GM21367 (cell line): Measurements from ENCODE around the gene SLC16A13.
A peak's percentile ranks its signal among the peaks of the same experiment; 100 is the strongest.
"Not testable (repeated sequence)": the region's sequence is repeated elsewhere in the genome, so short reads cannot be mapped to it uniquely, and the experiment has no call there.

ENCODE experiments used
- ATAC-seq: cut with Tn5 transposase; IDR thresholded peaks from one replicate; pipeline ENCODE4 v1.9.1; 2021; ENCODE audit not compliant: unreplicated experiment

Gene SLC16A13

GRCh38 chr17:7027335-7027734, 8.5 kb upstream of the SLC16A13 start:
- ATAC-seq: no peak

GRCh38 chr17:7029096-7029495, 6.7 kb upstream of the SLC16A13 start:
- no peak for ATAC-seq

GRCh38 chr17:7029659-7030058, 6.2 kb upstream of the SLC16A13 start:
- ATAC-seq: no peak

GRCh38 chr17:7034955-7035590, 742 bp upstream of the SLC16A13 start:
- peak; percentile 27 for ATAC-seq

- no peak for ATAC-seq
Measured at GRCh38 chr17:7038025-7038862, 2.4 kb downstream of the SLC16A13 start.

GRCh38 chr17:7039832-7040231, 4.0 kb downstream of the SLC16A13 start:
- no peak for ATAC-seq

GRCh38 chr17:7041607-7042500, 6.0 kb downstream of the SLC16A13 start:
- no peak for ATAC-seq

- no peak for ATAC-seq
Measured at GRCh38 chr17:7042501-7043181, 6.8 kb downstream of the SLC16A13 start.

- ATAC-seq: no peak
Measured at GRCh38 chr17:7043182-7043496, 7.3 kb downstream of the SLC16A13 start.

GRCh38 chr17:7043497-7044198, 7.8 kb downstream of the SLC16A13 start, which contains the start of gene SLC16A11:
TSS of gene SLC16A11 (minus strand) at chr17:7044092. CDS start at chr17:7043513, 579 bp downstream.
- ATAC-seq: no peak

GRCh38 chr17:7045492-7046126, 9.8 kb downstream of the SLC16A13 start:
- ATAC-seq: no peak

GRCh38 chr17:7046127-7046724, 10.4 kb downstream of the SLC16A13 start:
- ATAC-seq: no peak

- ATAC-seq: not testable (repeated sequence)
Measured at GRCh38 chr17:7046725-7047397, 11.0 kb downstream of the SLC16A13 start.

GRCh38 chr17:7047566-7047965, 11.8 kb downstream of the SLC16A13 start:
- no peak for ATAC-seq

GRCh38 chr17:7048968-7049367, 13.2 kb downstream of the SLC16A13 start:
- ATAC-seq: no peak

GRCh38 chr17:7050583-7050982, 14.8 kb downstream of the SLC16A13 start:
- not testable (repeated sequence) for ATAC-seq

GRCh38 chr17:7056386-7056785, 20.6 kb downstream of the SLC16A13 start:
- no peak for ATAC-seq

- ATAC-seq: no peak
Measured at GRCh38 chr17:7058831-7059447, 23.1 kb downstream of the SLC16A13 start.
